GM10266 (cell line): ENCODE measurements around the gene OR5F1.

Source experiments
- DNase-seq: peaks from one replicate; pipeline ENCODE4 v3.0.0; 2012; ENCODE audit errors: extremely low spot score
- TF ChIP-seq, protein P1 (sequence below): IDR thresholded peaks from 2 replicates; pipeline ENCODE4 v1.5.1; 2012; ENCODE audit warnings: mild to moderate bottlenecking, low read depth; ENCODE audit not compliant: control insufficient read depth, insufficient read depth; ENCODE audit errors: missing control alignments

OR5F1 gene

DNA sequence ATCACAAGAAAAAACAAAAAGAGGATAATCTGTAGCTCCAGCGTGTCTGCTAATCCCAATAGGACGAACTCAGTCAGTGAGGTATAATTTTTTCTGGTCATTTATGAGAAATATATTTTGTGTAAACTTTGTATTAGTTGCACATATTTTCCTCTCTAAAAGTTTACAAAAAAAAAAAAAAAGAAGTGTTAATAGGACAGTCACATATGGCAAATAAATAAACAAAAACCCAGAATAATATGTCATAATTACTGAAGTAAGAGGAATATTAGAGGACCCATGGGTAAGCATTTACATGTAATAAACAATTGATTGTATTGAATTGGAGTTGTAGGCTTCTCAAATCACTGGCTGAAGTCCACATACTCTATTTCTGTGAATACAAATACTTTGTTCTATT, at the start of gene OR5F1:
TSS of gene OR5F1 (minus strand) at position 101 of the 400 bp plus-strand sequence. CDS start at position 101, 0 bp downstream.
- TF ChIP-seq, protein P1, sequence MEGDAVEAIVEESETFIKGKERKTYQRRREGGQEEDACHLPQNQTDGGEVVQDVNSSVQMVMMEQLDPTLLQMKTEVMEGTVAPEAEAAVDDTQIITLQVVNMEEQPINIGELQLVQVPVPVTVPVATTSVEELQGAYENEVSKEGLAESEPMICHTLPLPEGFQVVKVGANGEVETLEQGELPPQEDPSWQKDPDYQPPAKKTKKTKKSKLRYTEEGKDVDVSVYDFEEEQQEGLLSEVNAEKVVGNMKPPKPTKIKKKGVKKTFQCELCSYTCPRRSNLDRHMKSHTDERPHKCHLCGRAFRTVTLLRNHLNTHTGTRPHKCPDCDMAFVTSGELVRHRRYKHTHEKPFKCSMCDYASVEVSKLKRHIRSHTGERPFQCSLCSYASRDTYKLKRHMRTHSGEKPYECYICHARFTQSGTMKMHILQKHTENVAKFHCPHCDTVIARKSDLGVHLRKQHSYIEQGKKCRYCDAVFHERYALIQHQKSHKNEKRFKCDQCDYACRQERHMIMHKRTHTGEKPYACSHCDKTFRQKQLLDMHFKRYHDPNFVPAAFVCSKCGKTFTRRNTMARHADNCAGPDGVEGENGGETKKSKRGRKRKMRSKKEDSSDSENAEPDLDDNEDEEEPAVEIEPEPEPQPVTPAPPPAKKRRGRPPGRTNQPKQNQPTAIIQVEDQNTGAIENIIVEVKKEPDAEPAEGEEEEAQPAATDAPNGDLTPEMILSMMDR, result no peak
- DNase-seq, result no peak

DNA sequence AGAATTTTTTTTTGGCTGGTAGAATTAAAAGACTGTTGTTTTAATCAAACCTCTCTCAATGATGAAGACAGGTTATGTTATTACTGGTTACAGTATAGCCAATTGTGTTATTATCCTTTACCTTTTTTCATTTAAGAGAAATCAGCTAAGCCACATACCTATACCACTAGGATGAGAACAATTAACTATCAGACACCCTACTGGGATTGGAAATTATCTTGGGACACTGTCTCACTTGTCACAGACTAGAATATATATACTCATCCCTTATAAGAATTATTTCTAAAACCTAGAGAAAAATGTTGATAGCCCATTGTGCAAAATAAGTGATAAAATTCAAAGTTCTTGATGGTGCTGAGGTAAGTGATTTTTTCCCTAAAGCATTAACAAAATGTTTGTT, 32.9 kb upstream of the OR5F1 start, which contains the start of gene OR5AS1:
TSS of gene OR5AS1 (plus strand) at position 301 of the 400 bp plus-strand sequence. CDS start 2,765 bp downstream, outside the sequence.
- TF ChIP-seq, protein P1, result no peak
- no peak for DNase-seq

DNA sequence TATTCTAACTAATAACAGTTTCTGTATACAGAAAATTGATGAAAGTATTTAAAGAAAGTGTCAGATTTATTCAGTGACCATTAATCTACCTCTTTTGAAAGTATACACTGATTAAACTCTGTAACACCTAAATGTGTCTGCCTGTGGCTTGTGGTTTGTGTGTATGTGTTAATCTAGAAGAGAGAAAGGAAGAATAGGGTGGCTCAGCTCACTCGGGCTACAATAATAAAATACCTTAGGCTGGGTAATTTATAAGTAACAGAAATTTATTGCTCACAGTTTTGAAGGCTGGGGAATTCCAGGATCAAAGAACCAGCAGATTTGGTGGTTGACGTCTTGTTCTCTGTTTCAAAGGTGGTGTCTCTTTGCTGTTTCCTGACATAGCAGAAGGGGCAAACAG, 19.4 kb upstream of the OR5F1 start:
- DNase-seq, result no peak
- TF ChIP-seq, protein P1, result no peak

DNA sequence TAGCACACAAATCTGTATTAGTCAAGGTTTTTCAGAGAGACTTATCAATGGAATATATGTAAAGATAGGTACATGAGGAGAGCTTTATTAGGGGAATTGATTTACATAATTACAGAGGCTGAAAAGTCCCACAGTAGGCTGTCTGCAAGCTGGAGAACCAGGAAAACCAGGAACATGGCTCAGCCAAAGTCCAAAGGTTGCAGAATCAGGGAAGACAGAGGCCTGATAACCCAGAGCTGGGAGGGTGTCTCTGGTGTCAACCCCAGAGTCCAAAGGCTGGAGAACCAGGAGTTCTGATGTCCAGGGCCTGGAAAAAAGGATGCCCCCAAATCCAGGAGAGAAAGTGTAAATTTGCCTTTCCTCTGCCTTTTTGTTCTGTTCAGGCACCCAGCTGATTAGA, 16.3 kb upstream of the OR5F1 start:
- TF ChIP-seq, protein P1, result no peak
- DNase-seq, result no peak

DNA sequence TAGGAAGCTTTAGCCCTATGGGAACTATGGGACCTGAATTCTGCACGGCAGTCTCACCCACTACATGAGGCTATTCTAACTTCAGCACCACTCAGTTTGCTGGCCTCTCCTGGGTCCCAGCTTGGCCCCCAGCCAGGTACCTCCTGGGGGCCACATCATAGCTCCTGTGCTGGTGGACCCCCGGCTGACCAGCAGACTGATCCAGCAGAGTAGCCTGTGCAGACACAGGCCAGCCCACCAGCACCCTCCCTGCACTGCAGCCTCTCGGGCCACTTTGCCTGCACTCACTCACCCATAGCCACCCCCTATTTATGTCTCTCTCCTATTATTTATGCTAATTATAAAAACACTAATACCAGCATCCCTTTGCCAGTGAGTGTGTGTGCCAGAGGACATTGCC, 23.5 kb downstream of the OR5F1 start:
- TF ChIP-seq, protein P1, result no peak
- DNase-seq, result no peak

DNA sequence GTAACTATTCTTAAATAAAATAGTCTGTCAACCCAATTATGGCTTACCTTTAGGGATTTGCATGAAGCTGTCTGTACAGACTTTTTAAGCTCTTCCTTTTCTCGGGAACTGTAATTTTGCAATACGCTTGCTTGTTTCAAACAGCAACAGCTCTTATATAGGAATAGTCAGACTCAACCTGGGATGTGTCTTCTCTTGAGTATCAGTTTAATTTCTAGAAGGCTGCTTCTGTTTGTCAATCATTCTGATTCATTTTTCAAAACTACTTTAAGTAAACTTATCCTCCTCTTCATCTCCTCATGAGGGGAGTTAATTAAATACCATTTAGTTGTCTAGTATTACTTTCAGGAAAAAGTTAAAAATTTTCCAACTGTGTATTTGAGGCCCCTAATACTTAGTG, 24.6 kb downstream of the OR5F1 start, which contains the start of gene OR10AG1:
TSS of gene OR10AG1 (minus strand) at position 101 of the 400 bp plus-strand sequence. CDS start at position 63, 38 bp downstream.
- DNase-seq, result no peak
- TF ChIP-seq, protein P1, result no peak

DNA sequence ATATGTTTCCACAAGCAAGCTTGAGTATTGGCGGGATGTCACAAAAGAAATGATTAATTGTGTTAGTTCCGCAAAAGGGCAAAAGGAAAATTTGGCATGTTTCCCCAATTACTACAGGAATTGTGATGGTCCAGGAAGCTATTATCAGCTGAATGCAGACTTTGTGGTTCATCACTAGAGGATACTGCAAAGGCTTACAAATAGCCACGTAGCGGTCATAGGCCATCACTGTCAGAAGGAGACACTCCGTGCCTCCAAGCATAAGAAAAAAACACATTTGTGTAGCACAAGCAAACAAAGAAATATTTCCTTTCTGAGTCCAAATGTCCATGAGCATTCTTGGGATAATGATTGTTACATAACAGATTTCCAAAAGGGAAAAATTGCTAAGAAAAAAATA, 26.5 kb downstream of the OR5F1 start:
- TF ChIP-seq, protein P1, result no peak
- DNase-seq, result no peak
